ENCODE measurements around the gene TMEM106C.

GRCh38 chr12:47990351-47991105 is 27.1 kb downstream of the TMEM106C start:
- TF ChIP-seq CTCF (IDR thresholded peaks at IDR 0.05) (no peak), POLR2A (IDR thresholded peaks at IDR 0.05) (no peak)

All from tibial nerve (tissue), 3 donors.